ENCODE measurements around the gene LARP4.
"Not testable (repeated sequence)": the region's sequence is repeated elsewhere in the genome, so short reads cannot be mapped to it uniquely, and the experiment has no call there.

Gene LARP4

DNA sequence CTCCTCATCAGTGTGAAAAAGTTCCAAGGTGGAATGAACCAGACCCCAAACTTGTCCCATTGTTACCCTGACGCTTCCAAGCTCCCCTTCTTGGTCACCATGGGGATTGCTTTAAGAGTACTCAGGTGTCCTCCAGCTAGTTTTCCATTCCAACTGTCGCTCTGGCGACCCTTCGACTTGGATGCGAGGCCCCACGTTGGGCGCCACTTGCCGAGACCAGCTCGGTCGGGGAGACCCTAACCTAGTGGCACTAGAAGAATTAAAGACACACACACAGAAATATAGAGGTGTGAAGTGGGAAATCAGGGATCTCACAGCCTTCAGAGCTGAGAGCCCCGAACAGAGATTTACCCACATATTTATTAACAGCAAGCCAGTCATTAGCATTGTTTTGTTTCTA, 97.4 kb downstream of the LARP4 start:
- DNase-seq: not testable (repeated sequence)

DNA sequence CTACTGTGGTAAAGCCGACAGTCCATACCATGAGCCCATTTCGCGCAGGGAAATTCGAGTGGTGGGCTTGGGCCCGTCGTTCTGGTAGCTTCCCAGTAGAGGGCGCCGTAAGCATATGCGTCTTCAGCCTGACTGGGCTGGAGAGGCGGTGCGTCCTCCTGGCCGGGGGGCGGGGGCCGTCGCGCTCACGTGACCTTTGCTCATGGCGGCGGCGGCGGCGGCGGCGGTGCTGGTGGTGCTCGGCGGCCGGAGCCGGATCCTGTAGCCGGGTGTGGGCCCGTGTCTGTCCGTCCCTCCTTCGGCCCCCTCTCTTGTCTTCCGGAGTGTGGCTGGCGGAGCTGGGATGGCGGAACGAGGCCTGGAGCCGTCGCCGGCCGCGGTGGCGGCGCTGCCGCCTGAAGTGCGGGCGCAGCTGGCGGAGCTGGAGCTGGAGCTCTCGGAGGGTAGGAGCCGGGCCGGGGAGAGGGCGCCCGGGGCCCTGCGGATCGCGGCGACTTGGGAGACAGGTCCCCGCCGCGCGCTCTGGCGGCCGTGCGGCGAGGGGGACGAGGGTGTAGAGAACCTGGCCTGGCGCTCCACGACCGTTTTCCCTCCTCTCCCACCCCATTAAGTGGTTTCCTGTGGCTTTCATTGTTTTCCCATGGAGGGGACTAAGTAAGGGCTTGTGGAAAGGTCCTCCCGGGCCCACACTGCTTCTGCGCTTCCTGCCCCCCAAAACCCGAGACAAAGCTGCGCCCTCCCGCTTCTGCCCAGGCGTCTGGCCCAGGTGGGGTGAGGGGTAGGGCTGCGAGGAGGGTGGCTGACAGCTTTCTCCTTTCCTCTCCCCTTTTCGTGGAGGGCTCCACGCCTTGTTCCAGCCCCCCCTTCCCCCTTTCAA, 104.4 kb downstream of the LARP4 start, which contains the start of gene DIP2B:
Gene DIP2B (plus strand): TSS at position 188 of the 877 bp plus-strand sequence. CDS start 156 bp downstream, at position 344.
- peak; percentile 90 for DNase-seq

DNA sequence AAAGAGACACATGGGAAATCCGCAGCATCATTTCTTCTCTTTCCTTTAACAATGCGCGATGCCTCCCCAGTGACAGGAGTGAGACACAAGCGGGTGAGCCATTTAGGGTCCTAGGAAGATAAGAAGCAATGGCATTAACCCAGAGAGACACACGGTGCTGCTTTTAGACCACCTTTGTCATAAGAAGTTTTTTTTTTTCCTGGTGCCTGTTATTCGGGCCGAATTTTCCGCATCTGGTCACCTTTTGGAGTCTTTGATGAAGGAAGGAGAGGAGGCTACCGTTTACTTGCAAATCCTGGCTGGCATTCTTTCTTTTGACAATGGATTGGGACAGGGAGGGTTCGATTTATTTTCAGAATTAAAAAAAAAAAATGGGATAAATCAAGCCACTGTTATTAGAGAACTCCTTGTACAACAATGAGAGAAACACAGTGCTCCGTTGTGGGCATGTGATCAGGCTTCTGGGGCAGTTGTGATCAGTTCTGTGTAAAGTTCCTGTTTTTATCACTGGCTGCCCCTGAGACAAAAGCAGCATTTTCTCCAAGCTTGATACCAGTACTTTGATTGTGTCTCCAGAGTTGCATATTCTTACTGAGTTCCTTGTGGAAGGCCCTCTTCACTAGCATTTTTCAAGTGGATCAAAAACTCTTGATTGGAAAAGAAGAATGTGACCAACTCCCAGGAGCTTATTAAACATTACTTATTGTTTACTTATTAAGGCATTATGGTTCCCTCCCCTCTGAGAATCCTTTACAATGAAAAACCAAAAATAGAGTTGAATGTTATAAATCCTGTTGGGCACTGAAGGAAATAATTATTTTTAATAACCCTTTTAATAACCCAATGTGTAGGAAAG, 105.2 kb downstream of the LARP4 start:
- DNase-seq: no peak

GRCh38 chr12:50506753-50507473, 106.2 kb downstream of the LARP4 start:
- no peak for DNase-seq

- no peak for DNase-seq
These were observed 106.8 kb downstream of the LARP4 start for GRCh38 chr12:50507474-50507838.

DNA sequence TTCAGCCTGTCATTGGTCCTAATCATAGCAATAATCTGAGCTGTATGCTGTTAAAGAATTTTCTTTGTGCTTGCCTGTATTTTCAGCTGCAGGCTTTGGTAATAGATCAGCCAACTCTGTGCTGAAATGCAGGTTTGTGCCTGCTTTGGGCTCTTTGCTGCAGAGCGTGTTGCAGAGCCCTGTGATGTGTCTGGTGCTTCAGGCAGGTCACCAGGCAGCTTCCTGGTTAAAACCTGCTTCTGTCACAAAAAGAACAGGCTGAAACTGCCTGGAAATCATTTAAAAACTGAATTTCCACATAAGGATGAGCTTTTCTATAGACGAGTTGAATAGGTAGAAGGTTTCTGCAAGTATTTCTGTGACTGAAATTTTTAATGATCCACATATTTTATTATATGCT, 107.2 kb downstream of the LARP4 start:
- DNase-seq: no peak

GRCh38 chr12:50508414-50508813, 107.7 kb downstream of the LARP4 start:
- no peak for DNase-seq

GRCh38 chr12:50508970-50509663, 108.4 kb downstream of the LARP4 start:
- no peak for DNase-seq

DNA sequence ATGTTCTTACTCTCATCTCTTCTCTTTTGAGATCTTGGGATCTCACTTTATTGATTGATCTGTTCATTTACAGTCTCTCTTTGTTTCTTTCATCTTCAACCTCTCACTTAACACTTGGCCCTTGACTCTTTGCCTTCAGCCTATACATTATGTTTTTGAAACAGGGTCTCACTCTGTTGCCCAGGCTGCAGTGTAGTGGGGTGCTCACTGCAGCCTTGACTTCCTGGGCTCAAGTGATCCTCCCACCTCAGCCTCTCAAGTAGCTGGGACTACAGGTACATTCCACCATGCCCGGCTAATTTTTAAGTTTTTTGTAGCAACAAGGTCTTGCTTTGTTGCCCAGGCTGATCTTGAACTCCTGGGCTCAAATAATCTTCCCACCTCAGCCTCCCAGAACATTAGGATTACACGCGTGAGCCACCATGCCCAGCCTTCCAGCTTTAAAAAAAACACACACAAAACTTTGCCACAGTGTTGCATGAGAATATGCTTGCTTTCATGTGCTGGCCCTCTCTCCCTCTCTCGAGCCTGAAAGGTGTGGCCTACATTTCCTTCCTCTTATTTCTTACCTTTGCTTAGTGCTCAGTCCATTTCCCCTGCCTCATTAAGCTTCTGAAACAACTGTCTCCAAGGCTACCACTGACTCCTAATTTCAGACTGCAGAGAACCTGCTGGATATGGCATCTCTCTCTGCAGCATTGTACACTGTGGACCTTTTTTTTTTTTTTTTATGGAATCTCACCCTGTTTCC, 114.0 kb downstream of the LARP4 start:
- no peak for DNase-seq

- no peak for DNase-seq
These were observed 114.9 kb downstream of the LARP4 start for GRCh38 chr12:50515587-50515986.

GRCh38 chr12:50517421-50518048, 116.8 kb downstream of the LARP4 start:
- peak; percentile 36 for DNase-seq

DNA sequence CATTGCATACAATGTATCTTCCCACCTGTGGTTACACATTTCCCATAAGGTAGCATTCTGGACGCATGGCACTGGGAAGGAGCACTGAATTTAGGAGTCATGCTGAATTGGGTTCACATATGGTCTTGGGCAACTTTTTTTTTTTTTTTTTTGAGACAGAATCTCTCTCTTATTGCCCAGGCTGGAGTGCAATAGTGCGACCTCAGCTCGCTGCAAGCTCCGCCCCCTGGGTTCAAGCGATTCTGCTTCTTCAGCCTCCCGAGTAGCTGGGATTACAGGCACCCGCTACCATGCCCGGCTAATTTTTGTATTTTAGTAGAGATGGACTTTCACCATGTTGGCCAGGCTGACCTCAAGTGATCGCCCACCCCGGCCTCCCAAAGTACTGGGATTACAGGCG, 117.4 kb downstream of the LARP4 start:
- no peak for DNase-seq

DNA sequence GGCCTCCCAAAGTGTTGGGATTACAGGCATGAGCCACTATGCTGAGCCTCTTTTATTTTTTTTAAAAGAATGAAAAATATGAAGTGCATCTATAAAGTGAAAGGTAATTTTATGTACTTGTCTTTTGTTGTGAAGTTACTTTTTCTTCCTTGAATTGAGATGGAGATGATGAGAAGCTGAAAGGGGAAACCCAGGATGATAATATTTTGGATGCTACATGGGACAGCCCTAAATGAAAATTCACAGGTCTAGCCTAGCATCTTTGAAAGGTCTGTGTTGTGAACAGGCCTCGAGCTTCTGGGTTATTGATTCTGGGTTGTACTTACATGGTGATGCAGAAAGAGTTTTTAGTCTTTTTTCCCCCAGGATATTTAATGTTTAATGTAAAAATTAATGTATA, 118.7 kb downstream of the LARP4 start:
- DNase-seq: no peak

- no peak for DNase-seq
These were observed 119.9 kb downstream of the LARP4 start for GRCh38 chr12:50520416-50521207.

GRCh38 chr12:50521781-50522180, 121.1 kb downstream of the LARP4 start:
- not testable (repeated sequence) for DNase-seq

- DNase-seq: no peak
These were observed 123.1 kb downstream of the LARP4 start for GRCh38 chr12:50523772-50524171.

DNA sequence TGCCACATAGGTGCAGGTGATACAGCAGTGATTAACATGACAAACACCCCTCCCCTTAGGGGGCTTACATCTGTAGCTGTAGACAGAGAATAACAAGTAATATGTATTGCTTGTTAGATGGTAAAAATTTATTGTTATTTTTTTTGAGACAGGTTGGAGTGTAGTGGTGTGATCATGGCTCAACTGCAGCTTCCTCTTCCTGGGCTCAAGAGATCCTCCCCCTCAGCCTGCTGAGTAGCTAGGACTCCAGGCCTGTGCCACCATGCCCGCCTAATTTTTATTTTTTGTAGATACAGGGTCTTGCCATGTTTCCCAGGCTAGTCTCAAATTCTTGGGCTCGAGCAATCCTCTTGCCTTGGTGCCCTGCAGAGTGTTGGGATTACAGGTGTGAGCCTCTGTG, 123.9 kb downstream of the LARP4 start:
- DNase-seq: no peak

DNA sequence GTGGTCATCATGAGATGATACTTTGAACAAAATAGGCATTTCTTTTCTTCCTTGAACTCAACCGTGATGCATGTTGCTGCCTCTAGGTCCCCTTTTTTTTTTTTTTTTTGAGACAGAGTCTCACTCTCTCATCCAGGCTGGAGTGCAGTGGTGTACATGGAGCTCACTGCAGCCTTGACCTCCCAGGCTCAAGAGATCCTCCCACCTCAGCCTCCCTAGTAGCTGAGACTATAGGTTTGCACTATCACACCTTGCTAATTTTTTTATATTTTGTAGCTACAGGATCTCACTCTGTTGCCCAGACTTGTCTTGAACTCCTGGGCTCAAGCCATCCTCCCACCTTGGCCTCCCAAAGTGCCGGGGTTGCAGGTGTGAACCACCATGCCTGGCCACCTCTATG, 124.7 kb downstream of the LARP4 start:
- DNase-seq: no peak

DNA sequence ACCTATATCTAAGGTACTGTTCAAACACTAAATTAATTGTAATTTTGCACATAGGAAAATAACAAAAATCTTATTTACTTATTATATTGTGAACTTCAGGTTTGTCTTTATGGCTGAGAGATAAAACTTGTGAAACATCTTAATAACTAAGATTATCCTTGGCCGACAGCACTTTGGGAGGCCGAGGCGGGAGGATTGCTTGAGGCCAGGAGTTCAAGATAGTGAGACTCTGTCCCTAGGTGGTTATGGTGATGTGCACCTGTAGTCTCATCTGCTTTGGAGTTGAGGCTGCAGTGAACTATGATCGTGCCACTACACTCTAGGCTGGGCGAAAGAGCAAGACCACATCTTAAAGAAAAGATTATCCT, 126.7 kb downstream of the LARP4 start:
- DNase-seq: no peak

DNA sequence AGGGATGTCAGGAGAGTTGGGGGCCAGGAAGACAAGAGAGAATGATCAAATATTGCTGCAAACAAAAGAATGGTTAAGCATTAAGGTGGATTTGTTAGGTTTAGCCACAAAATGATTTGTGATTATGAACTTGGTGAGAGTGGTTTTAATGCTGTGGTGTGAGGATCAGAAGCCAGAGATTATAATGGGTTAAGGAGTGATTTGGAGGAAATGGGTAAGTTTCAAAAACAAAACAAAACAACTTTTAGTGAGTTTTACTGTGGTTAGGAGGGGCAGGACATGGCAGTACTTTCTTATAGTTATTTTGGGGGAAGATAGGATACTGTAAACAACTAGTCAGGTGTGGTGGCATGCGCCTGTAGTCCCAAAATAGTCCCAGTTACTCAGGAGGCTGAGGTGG, 128.1 kb downstream of the LARP4 start:
- no peak for DNase-seq

DNA sequence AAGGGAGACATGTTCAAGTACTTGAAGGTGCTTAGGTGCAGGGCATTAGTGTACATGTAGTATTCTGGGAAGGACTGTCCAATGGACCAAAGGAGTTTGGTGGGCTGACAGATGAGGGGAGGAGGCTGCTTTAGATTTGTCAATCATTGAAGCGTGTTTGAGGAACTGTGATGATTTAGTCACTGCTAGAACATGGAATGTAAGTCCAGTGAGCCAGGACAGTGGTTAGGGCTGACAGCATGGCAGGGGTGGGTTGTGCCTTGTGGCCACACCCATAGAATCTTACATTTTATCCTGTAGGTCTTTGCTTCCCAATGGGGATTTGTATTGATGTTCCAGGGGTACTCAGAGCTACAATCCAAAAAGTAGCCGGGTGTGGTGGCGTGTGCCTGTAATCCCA, 128.7 kb downstream of the LARP4 start:
- DNase-seq: no peak
